Measurements from ENCODE around the gene NUBPL.
"Not testable (repeated sequence)": the region's sequence is repeated elsewhere in the genome, so short reads cannot be mapped to it uniquely, and the experiment has no call there.

The NUBPL gene

DNA sequence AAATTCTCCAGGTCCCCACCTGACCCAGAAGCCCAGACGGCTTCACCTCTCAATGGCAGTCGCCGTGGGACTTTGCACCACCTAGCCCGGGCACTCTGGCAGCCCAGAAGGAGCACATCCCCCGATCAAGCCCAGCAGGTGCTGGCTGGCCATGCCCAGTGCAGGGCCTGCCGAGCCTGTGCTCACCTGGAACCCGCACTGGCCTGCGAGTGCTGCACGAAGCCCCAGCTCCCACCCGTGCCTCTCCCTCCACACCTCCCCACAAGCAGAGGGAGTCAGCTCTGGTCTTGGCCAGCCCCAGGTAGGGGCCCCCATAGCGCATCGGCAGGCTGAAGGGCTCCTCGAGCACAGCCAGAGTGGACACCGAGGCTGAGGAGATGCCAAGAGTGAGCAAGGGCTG is 144.5 kb downstream of the NUBPL start:
- H3K27me3 ChIP-seq (replicated peaks; ENCODE audit: insufficient read depth, low read length), result no peaks in the 10 kb centered on the region
- no peak overlapping the region for H3K27ac ChIP-seq (ENCODE audit: low read length)
- no peak overlapping the region for H2AFZ ChIP-seq (ENCODE audit: low read length)
- no peaks in the 10 kb centered on the region for H3K36me3 ChIP-seq (replicated peaks; ENCODE audit: insufficient read depth, low read length)
- no peaks in the 10 kb centered on the region for H4K20me1 ChIP-seq (ENCODE audit: insufficient read depth, low read length)
- H3K4me2 ChIP-seq (ENCODE audit: low read depth, low read length), result no peak overlapping the region
- no peaks in the 10 kb centered on the region for H3K9me2 ChIP-seq (replicated peaks; ENCODE audit: insufficient read depth, low read length)
- no peaks in the 10 kb centered on the region for H3K79me2 ChIP-seq (ENCODE audit: low read length)
- H3K9ac ChIP-seq (ENCODE audit: low read length), result no peak overlapping the region
- H3K4me3 ChIP-seq (ENCODE audit: low read length), result no peak overlapping the region
- H3F3A ChIP-seq (ENCODE audit: insufficient read depth, low read length), result no peaks in the 10 kb centered on the region
- no peaks in the 10 kb centered on the region for H3K9me3 ChIP-seq (replicated peaks; ENCODE audit: insufficient read depth, low read length)
- TF ChIP-seq EZH2phosphoT487 (IDR thresholded peaks at IDR 0.05; ENCODE audit: low read length) (no peak), EZH2 (optimal IDR thresholded peaks at IDR 0.05; ENCODE audit: low read depth, low read length) (no peak)
- TF ChIP-seq, protein P1, sequence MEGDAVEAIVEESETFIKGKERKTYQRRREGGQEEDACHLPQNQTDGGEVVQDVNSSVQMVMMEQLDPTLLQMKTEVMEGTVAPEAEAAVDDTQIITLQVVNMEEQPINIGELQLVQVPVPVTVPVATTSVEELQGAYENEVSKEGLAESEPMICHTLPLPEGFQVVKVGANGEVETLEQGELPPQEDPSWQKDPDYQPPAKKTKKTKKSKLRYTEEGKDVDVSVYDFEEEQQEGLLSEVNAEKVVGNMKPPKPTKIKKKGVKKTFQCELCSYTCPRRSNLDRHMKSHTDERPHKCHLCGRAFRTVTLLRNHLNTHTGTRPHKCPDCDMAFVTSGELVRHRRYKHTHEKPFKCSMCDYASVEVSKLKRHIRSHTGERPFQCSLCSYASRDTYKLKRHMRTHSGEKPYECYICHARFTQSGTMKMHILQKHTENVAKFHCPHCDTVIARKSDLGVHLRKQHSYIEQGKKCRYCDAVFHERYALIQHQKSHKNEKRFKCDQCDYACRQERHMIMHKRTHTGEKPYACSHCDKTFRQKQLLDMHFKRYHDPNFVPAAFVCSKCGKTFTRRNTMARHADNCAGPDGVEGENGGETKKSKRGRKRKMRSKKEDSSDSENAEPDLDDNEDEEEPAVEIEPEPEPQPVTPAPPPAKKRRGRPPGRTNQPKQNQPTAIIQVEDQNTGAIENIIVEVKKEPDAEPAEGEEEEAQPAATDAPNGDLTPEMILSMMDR (IDR thresholded peaks at IDR 0.05; ENCODE audit: low read length), result no peak
- no peaks in the 10 kb centered on the region for H3K4me1 ChIP-seq (ENCODE audit: low read length)
- no peak for DNase-seq

DNA sequence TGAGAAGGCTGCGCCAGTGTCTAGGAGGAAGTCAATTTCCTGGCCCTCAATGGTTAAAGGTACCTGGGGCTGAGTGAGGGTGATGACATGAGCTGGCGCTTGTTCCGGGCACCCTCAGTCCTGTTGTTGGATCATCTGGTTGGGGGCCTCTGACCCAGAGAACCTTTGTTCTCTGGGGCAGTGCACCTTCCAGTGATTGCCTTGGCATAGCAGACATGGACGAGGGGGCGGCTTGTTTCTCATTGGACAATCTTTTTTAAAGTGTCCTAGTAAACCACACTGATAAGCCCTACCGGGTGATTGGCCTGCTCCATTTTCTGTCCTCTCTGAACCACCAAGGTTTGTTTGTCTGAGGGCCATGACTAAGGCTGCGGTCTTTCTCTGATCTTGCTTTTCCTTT is 147.5 kb downstream of the NUBPL start:
- DNase-seq; H3K36me3 ChIP-seq (replicated peaks; ENCODE audit: insufficient read depth, low read length); H3K4me2 ChIP-seq (ENCODE audit: low read depth, low read length); H3K9me3 ChIP-seq (replicated peaks; ENCODE audit: insufficient read depth, low read length); H3K79me2 ChIP-seq (ENCODE audit: low read length); H3K27me3 ChIP-seq (replicated peaks; ENCODE audit: insufficient read depth, low read length); H4K20me1 ChIP-seq (ENCODE audit: insufficient read depth, low read length); H3K4me3 ChIP-seq (ENCODE audit: low read length); H3K9me2 ChIP-seq (replicated peaks; ENCODE audit: insufficient read depth, low read length); H3F3A ChIP-seq (ENCODE audit: insufficient read depth, low read length); H3K4me1 ChIP-seq (ENCODE audit: low read length); H3K9ac ChIP-seq (ENCODE audit: low read length); H2AFZ ChIP-seq (ENCODE audit: low read length); H3K27ac ChIP-seq (ENCODE audit: low read length): not testable (repeated sequence)

DNA sequence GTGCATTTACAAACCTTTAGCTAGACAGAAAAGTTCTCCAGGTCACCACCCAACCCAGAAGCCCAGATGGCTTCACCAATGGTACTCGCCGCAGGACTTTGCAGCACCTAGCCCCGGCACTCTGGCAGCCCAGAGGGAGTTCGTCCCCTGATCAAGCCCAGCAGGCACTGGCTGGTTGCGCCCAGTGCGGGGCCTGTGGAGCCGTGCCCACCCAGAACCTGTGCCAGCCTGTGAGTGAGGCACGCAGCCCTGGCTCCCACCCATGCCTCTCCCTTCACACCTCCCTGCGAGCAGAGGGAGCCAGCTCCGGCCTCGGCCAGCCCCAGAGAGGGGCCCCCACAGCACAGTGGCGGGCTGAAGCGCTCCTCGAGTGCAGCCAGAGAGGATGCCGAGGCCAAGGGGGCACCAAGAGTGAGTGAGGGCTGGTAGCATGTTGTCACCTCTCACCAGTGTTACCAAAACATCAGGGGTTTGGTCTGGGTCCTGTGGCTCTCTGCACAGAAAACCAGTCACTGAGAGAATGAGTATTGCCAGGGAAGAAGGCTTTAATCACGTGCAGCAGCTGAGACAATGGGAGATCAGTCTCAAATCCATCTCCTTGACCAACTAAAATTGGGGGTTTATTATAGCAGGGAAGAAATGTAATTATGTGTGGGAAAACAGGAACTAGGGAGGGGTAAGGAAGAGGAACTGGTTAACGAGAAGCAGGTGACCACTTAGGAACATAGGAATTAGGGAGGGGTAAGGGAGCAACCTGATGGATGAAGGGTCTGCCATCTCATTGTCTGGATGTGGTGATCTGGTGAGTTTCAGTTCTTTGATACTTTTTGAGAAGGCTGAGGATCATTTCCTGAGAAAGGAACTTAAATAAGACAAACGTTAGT is 151.3 kb downstream of the NUBPL start:
- H3K9me2 ChIP-seq (replicated peaks; ENCODE audit: insufficient read depth, low read length), result no peaks in the 10 kb centered on the region
- H3K4me3 ChIP-seq (ENCODE audit: low read length), result no peak overlapping the region
- H3K9ac ChIP-seq (ENCODE audit: low read length), result no peak overlapping the region
- no peaks in the 10 kb centered on the region for H4K20me1 ChIP-seq (ENCODE audit: insufficient read depth, low read length)
- no peak overlapping the region for H3K4me2 ChIP-seq (ENCODE audit: low read depth, low read length)
- no peak overlapping the region for H2AFZ ChIP-seq (ENCODE audit: low read length)
- H3K27me3 ChIP-seq (replicated peaks; ENCODE audit: insufficient read depth, low read length), result no peaks in the 10 kb centered on the region
- no peaks in the 10 kb centered on the region for H3K4me1 ChIP-seq (ENCODE audit: low read length)
- TF ChIP-seq EZH2phosphoT487 (IDR thresholded peaks at IDR 0.05; ENCODE audit: low read length), result no peak
- TF ChIP-seq, protein P1 (IDR thresholded peaks at IDR 0.05; ENCODE audit: low read length), result no peak
- TF ChIP-seq EZH2 (optimal IDR thresholded peaks at IDR 0.05; ENCODE audit: low read depth, low read length), result no peak
- H3F3A ChIP-seq (ENCODE audit: insufficient read depth, low read length), result no peaks in the 10 kb centered on the region
- H3K27ac ChIP-seq (ENCODE audit: low read length), result no peak overlapping the region
- no peaks in the 10 kb centered on the region for H3K9me3 ChIP-seq (replicated peaks; ENCODE audit: insufficient read depth, low read length)
- no peak for DNase-seq
- no peaks in the 10 kb centered on the region for H3K79me2 ChIP-seq (ENCODE audit: low read length)
- no peaks in the 10 kb centered on the region for H3K36me3 ChIP-seq (replicated peaks; ENCODE audit: insufficient read depth, low read length)

DNA sequence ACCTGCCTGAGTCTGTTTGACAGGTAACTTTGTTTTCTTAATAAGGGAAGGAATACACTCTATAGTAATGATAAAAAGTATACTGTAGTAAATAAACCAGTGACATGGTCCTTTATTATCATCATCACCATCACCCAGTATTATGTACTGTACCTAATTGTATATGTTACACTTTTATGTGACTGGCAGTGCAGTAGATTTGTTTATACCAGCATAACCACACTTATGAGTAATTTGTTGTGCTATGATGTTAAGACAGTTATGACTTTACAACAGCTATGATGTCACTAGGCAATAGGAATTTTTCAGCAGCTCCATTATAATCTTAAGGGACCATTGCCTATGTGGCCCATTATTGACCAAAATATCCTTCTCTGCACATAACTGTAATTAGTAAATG is 155.0 kb downstream of the NUBPL start:
- no peak for DNase-seq
- Histone ChIP-seq H3K27ac (ENCODE audit: low read length) (no peak overlapping the region), H3K36me3 (replicated peaks; ENCODE audit: insufficient read depth, low read length) (no peaks in the 10 kb centered on the region), H4K20me1 (ENCODE audit: insufficient read depth, low read length) (no peaks in the 10 kb centered on the region), H3K27me3 (replicated peaks; ENCODE audit: insufficient read depth, low read length) (no peaks in the 10 kb centered on the region), H3K9me3 (replicated peaks; ENCODE audit: insufficient read depth, low read length) (no peaks in the 10 kb centered on the region), H3K9me2 (replicated peaks; ENCODE audit: insufficient read depth, low read length) (no peaks in the 10 kb centered on the region), H2AFZ (ENCODE audit: low read length) (no peak overlapping the region), H3K9ac (ENCODE audit: low read length) (no peak overlapping the region), H3K4me2 (ENCODE audit: low read depth, low read length) (no peak overlapping the region), H3F3A (ENCODE audit: insufficient read depth, low read length) (no peaks in the 10 kb centered on the region), H3K79me2 (ENCODE audit: low read length) (no peaks in the 10 kb centered on the region), H3K4me1 (ENCODE audit: low read length) (no peaks in the 10 kb centered on the region), H3K4me3 (ENCODE audit: low read length) (no peak overlapping the region)
- TF ChIP-seq EZH2phosphoT487 (IDR thresholded peaks at IDR 0.05; ENCODE audit: low read length), result no peak
- TF ChIP-seq EZH2 (optimal IDR thresholded peaks at IDR 0.05; ENCODE audit: low read depth, low read length), result no peak
- TF ChIP-seq, protein P1 (IDR thresholded peaks at IDR 0.05; ENCODE audit: low read length), result no peak

Data from MM.1S (cell line).